NOMO-1 treated with DMSO at 0.1 percent for 48 hours (cell line): ENCODE data around the gene C17orf58.
"Not testable (repeated sequence)": the region's sequence is repeated elsewhere in the genome, so short reads cannot be mapped to it uniquely, and the experiment has no call there.

Experiments
- DNase-seq: peaks from one replicate; lab custom pipeline; 2025; ENCODE audit not compliant: unreplicated experiment; lab: John Stamatoyannopoulos, UW

The C17orf58 gene

DNA sequence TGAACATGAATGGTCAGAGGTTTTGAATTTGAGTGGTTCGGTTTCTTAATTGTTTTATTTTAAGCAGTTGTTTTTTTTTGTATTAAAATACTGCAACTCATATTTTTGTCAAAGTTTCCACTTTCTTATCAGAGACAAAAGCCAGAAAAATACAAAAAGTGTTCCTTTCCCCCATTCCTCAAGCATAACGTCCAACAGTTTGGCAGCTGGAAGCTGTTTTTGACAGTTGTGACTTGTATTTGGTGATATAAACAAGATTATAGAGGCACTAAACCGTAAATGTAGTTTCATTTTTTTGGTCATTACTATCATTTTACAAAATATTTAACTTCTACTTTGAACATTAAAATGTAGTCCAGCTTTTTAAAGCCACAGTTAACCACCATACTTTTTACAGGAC, 36.0 kb downstream of the C17orf58 start:
- not testable (repeated sequence) for DNase-seq

DNA sequence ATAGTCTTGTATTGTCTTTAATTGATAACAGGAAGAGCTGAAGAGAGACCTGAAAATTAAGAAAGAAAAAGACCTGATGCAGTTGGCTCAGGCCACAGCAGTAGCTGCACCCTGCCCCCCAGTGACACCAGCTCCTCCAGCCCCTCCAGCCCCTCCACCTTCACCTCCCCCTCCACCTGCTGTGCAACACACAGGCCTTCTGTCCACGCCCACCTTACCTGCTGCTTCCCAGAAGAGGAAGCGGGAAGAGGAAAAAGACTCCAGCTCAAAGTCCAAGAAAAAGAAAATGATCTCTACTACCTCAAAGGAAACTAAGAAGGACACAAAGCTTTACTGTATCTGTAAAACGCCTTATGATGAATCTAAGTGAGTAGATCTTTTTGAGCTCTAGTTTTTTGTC, 36.8 kb downstream of the C17orf58 start:
- DNase-seq: no peak

DNA sequence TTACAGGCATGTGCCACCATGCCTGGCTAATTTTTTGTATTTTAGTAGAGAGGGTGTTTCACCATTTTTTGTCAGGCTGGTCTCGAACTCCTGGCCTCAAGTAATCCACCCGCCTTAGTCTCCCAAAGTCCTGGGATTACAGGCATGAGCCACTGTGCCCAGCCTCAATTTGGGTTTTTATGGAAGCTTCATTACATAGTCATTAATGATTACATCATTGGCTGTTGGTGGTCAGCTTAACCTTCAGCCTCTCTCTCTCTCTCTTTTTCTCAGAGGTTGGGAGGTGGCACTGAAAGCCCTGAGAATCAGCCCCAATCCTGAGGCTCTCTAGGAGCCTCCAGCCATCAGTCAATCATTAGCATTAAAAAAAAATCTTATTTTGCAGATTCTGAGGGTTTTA, 45.3 kb downstream of the C17orf58 start:
- DNase-seq: no peak

DNA sequence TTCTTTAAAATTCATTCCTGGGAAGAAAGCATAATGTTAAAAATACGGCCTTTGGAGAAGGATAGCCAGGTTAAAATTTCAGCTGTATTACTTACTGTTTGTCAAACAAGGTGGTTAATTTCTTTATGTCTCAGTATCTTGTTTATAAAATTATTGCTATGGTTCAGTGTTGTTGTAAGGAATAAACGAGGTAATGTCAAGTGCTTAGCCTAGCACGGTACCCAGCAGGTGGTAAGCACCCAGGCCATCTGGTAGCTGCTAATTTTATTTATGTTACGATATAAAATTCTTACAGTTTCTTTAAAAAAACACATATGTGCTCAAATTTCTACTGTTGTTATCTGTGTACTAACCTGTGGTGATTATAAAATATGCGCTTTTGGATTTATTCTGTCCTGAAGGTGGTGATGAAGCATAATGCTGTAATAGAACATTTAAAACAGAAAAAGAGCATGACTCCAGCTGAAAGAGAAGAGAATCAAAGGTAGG, 48.9 kb downstream of the C17orf58 start:
- DNase-seq: no peak

DNA sequence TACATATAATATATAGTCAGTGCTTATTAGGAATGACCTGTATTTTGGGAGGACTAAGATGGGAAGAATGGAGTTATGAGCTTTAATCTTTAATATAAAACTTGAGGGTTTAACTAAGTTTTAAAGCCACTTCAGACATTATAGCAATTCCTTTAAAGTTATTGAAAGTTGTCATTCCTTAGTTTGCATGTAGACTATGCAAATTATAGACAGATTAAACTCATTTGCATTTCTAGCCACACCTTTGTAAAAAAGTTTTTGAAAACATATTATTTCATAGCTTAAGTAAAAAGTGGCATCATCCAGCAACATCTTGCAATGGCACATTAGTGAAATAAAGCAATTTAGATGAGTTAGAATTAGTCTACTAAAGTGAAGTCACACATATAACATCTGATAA, 49.8 kb downstream of the C17orf58 start:
- no peak for DNase-seq

DNA sequence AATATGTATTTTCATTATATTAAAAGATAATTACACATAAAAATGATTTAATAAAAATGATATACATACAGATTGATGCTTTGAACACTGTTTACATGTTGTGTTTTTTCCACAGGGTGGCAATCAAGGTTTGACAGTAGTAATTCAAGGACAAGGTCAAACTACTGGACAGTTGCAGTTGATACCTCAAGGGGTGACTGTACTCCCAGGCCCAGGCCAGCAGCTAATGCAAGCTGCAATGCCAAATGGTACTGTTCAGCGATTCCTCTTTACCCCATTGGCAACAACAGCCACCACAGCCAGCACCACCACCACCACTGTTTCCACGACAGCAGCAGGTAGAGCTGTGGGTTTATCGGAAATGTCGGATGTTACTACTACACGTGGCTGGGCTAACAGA, 52.2 kb downstream of the C17orf58 start:
- no peak for DNase-seq

DNA sequence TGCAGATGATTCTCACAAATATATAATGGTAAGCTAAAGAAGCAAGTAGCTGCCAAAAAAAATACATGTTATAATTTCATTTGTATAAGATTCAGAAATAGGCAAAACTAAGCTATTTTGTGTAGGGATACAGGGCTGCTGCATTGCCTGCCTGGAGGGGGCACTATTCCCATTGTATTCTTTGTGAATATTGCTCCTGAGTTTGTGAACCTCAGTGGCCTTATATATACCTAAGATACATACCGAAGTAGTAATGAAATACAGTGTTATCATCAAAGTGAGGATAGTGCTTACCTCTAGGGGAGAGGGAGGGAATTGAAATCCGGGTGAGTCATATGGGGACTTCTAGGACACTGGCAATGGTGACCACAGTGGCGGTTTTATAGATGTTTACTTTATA, 53.5 kb downstream of the C17orf58 start:
- no peak for DNase-seq
